ENCODE data around the gene UBXN11.

The UBXN11 gene, protein sequence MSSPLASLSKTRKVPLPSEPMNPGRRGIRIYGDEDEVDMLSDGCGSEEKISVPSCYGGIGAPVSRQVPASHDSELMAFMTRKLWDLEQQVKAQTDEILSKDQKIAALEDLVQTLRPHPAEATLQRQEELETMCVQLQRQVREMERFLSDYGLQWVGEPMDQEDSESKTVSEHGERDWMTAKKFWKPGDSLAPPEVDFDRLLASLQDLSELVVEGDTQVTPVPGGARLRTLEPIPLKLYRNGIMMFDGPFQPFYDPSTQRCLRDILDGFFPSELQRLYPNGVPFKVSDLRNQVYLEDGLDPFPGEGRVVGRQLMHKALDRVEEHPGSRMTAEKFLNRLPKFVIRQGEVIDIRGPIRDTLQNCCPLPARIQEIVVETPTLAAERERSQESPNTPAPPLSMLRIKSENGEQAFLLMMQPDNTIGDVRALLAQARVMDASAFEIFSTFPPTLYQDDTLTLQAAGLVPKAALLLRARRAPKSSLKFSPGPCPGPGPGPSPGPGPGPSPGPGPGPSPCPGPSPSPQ

DNA sequence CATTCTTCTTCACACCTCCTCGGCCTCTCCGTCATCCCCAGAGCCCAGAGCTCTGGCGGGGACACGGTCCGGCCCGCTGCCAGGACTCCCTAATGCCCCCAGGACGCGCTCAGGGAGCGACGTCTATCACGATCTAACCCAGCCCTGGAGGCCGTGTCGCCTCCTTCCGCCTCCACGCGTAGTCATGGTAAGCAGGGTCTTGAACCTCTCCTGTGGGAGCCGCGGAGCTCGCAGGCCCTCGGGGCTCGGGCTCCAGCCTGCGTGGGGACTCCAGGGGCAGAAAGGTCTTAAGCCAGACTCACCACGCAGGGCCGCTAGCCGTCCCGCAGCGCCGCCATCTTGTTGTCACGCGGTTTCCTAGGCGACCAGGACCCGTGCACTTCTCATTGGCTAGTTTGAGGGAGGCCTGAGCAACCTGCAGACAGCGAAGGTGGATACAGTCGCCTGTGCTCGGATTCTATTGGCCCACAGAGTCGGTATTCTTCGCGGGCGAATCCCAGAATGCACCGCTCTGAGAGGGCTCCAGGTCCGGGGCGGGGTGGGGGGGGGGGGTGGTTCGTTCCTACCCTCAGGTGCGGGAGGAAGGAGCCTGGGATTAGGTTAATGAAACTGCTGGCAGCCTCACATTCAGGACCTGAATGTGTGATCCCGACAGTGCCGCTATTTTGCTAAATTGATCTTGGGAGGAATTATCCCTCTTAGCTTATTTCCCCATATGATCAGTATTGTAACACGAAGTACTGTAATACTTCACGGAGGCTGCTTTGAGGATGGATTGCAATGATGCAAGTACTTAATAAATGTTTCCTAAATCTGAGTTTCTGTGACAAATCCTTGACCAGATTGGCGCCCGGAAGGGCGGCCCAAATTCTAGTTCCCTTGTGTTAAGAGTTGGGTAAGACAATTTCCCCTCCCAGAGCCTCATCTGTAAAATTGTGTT is at the start of gene UBXN11:
Gene UBXN11 (minus strand): TSS at position 347 of the 940 bp plus-strand sequence. CDS start 3,753 bp downstream, outside the sequence.
- DNase-seq, result peak; percentile 94

DNA sequence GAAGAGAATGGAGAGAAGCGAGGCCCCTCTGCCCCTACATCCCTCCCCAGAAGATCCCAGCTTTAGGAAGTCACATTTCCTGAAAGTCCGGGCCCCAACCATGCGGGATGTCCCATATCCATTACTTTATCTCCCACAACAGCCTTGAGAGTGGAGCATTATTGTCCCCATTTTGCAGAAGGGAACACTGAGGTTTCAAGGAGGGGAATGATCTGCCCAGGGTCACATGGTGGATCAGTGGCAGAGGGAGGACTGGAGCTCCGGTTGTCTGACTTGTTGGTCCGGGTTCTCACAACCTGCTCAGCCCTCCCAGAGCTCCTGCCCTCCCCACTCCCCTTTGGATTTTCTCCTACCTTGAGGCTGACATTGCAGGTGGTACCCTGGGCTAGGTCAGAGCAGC is 49.7 kb upstream of the UBXN11 start:
- no peak for DNase-seq

DNA sequence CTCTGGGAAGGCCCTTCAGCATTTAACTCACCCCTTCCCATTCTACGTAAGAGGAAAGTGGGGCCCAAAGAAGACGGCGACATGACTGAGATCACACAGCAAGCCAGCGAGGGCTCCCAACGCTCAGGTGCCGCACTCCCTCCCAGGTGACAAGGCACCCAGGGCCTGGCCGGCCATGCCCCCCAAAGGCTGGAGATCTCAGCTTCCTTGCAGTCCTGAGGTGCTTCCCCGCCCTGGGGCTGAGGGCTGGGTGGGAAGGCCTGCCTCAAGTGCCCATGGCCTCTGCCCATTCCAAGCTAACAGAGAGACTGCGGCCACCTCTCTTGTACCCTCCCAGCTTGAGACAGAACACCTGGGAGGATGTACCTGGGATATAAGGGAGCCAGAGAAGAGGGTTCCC is 48.5 kb upstream of the UBXN11 start:
- no peak for DNase-seq

DNA sequence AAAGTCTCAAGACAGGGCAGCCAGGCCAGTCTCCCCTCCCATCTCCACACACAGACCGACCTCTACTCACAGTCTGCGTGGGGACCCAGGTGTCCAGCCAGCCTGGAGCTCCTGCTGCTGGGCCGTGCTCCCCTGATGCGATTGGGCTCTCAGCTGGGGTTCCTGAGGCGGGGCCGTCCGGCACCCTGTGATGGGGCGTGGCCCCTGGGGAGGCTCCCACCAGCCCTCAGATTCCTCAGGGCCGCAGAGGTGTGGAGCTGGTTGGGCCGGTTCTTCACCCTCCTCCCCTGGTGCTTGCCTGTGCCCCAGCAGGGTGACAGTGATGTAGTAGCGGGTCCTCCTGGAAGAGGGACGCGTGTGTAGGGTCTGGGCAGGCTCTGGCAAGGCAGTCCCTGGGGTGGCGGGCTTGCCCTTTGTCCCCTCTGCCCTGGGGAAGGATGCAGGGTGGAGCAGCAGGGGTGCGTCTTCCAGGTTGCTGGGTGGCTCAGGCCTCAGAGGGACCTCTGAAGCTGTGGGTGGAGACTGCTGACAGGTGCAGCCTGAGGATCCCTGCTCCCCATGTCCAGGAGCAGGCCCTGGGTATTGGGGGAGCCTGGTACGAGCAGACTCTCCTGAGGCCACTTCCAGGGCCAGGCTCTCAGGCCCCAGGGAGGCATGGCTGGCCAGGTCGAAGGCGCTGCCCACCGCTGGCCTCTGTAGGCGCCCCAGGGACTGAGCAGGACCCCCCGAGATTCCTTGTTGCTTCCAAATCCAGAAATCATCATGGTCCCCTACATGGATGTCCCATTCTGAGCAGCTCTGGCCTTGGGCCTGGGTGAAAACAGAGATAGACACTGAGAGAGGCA is 47.8 kb upstream of the UBXN11 start, which contains the start of gene CRYBG2:
Gene CRYBG2 (minus strand): TSS at position 155 of the 845 bp plus-strand sequence. CDS start 7,473 bp downstream, outside the sequence.
- no peak for DNase-seq

DNA sequence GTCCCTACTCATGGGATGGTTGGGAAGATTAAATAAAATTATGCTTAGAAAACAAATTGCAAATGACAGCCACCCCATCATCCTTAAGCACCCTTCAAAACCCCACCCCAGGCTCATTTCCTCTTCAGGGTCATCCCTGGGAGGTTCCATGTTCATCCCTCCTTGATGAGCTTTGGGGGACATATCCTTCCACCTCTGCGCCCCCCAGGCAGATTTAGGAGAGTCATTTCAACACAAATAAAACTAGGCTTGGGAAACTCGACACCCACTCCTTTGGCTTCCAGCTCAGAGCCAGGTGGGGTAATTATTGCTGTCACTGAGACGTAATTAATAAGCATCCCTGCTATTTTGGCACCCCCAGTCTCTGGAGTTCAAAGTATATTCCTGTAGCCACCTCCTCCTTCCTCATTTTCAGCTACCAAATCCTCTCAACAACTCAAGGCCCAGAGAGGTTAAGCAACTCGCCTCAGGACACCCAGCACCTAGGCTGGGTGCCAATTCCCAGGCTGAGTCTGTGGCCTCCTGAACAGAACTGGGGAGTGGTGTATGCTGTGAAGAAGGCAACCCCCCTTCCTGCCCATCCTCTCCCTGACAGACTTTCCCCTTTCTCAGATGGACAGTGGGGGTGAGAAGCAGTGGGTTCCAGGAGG is 46.9 kb upstream of the UBXN11 start:
- no peak for DNase-seq

DNA sequence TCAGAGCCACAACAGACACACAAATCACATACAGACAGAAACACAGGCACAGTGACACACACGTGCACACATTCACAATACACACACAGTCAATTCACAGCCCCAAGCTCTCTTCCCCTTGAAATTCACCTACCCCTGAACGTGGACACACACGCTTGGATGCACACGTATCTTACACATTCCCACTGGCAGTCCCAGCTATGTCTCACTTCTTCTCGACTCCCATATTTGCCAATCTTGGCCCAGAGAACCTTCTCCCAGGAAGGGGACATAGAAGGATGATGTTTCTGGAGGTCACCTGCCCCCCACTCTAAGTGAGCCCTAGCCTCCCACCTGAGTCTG is 45.9 kb upstream of the UBXN11 start:
- DNase-seq, result no peak

DNA sequence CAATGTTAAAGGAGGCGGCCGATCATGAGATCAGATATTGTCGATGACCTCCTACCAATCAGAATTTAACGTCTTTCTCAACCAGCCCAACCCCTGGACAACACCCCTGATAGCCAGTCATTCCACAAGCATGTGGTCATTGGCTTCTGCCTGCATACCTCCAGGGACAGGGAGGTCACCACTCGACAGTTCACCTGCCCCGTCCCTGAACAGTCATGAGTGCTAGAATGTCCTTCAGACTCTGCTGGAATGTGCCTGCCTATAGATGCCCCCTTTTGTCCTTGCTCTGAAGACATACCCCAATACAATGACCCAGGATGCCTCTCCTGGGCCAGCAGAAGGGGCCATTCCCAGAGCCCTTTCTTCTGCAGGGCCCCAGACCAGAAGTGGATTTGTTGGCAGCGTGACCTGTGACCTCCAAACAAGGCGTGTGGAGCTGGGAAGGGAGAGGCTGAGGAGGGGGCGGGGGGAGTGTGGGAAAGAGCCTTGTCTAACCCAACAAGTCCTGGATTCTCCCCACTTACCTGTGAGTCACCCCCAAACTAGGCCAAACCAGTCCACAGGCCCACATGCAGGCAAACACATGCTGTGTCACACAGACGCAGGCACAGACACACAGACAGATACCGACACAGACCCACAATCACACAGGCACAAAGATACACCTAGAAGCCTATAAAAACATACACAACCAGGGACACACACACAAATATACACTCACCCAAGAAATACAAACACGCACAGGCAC is 45.3 kb upstream of the UBXN11 start:
- DNase-seq, result no peak

DNA sequence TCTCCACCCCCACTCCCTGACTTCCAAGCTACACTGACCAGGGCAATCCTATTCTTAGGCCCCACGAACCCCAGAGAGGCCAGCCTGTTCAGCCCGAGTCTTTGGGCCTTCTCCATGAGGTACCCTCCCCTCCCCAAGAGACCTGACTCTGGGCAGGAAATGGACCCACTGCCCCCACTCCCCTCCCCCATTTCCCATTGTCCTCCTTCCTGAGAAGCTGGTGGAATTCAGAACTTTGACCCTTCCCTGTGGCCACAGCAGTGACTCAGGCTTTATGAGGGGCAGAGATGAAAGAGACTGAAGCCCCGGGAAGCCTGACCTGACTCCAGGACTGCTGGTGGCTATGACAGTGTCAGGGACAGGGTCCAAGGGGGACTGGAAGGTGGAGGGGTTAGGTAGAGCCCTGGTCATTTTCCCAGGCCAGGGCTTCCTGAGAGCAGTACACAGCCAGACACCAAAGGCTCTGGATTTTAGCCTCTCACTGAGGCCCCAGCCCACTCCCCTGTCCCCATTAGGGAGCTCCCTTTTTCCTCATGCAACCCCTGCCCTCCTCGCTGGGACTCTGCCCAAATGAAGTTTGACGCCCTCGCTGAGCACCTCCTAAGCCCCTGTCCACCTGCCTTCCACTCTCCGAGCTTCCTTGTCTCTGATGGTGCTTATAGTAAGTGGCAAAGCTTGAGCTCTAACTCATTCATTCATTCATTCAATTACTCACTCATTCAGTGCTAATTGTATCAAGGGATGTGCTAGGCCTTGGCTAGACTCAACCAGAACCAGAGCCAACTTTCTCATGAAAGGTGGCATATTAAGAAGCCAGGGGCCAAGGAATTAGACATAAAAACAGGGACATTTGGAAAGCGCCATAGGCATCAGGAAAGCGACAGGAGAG is 44.5 kb upstream of the UBXN11 start:
- DNase-seq, result no peak

DNA sequence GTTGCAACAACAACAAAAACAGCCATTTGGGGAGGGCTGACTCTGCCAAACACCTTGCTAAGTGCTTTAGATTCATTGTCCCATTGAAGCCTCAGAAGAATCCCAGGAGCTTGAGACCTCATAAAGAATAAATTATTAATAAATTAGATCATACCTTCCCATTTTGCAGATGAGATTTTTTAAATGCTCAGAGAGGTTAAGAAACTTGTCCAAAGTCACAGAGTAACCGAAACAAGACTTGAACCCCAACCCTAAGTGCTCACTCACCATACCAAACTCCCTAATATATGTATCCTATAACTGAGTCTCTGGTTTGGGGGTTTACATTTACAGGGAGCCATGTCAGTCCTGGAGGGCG is 43.9 kb upstream of the UBXN11 start:
- no peak for DNase-seq

DNA sequence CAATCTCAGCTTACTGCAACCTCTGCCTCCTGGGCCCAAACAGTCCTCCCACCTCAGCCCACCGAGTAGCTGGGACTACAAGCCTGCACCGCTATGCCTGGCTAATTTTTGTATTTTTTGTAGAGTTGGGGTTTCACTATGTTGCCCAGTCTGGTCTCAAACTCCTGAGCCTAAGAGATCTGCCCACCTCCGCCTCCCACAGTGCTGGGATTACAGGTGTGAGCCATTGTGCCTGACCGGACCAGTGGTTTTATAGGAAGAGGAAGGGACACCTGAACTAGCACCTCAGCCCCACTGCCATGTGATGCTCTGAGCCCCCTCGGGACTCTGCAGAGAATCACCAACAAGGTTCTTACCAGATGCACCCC is 43.4 kb upstream of the UBXN11 start:
- no peak for DNase-seq

DNA sequence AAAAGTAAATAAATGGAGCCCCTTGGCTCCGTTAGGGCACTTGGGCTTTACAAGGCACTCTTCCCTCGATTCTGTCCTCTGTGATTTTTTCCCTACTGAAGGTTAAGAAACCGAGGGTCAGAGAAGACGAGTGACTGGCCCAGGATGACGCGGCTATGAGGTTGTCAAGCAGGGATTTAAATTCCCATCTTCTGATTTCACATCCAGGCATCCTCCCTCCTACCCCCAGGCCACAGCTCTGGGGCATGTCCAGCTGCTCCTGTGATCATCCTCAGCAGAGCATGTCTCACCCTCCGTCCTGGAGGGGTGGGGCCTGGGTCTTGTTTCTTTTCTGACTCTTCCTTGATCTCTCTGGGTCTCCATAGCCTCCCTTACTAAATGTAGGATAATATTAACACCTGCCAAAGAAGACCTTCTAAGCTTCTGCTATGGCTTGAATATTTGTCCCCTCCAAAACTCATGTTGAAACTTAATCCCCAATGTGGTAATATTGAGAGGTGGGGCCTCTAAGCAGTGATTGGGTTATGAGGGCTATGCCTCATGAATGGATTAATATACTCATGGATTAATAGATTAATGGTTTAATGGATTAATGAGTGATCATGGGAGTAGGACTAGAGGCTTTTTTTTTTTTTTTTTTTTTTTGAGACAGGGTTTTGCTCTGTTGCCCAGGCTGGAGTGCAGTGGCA is 42.9 kb upstream of the UBXN11 start:
- DNase-seq, result no peak

DNA sequence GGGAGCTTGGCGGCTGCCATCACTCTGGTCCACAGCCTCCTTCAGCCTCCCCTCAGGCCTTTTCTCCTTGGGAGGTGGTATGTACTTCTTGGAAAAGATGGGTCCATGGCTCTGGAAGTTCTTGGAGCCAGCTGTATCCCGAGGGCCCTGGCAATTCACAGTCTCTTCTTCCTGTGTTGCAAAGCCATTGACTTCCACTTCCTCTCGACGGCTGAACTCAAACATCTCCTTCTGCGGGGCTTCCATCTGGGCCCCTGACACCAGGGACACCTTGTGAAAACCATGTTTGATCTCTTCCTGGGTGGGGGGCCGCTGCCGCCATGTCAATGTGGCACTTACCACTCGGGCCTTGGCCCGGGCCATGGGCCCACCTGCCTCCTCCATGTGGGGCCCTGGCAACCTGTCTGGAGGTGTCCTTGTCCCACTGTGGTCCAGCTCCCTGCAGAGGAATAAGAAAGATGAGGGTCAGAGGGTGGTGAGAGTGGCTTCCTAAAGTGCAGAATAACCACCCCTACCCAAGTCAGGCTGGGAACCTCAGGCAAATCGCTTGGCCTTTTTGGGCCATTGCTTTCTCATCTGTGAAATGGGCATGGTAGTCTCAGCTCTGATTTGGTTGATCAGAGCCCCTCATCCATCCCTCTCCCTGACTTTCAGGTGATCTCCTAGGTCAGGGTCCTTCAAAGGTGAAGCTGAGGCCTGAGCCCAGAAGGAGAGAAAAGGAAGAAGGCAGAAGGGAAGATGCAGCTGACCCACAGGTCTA is 40.0 kb upstream of the UBXN11 start:
- DNase-seq, result no peak

DNA sequence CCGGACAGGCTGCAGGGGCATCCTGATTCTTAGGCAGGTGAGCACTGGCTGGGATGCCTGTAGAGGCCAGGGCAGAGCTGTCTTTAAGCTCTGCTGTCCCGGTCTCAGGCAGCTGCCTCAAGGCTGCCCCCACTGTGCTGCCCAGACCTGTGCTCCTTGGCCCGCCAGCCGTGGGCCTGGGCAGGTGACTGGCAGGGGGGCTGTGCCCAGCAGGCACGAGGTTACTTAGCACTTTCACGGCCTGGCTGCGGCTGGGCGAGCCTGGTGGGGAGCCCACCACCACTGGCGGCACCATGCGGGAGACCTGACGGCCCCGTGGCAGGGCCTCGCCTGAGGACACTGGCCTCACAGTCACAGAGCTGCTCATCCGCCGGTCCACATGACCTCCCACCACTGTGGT is 39.3 kb upstream of the UBXN11 start:
- DNase-seq, result no peak

DNA sequence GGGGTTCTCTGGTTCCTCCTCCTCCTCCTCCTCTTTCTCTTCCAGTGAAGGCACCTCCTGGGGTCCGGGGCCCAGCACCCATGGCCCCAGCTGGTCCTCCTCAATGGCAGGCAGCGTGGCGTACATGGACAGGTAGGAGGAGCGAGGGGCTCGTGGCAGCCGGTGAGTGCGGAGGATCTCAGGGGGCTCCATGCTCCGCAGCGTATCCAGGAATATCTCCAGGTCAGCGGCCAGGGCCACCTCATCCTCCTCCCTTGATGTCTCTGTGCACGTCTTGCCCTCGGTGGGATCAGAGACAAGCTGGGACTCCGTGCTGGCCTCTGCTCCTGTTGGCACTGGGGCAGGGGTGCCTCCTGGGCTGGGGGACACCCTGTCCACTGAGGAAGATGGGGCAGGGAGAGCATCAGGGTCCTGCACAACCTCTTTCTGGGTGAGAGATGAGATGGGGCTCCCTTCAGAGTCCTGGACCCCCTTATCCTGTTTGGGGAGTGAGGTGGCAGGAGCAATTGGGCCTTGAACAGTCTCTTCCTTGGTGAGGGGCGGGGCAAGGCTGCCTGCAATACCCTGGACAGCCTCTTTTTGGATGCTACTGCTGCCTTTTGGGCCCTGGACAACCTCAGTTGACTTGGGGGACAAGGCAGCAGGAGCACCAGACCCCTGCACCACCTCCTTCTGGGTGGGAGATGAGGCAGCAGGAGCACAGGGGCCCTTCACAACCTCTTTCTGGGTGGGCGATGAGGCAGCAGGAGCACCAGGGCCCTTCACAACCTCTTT is 37.9 kb upstream of the UBXN11 start:
- DNase-seq, result no peak

DNA sequence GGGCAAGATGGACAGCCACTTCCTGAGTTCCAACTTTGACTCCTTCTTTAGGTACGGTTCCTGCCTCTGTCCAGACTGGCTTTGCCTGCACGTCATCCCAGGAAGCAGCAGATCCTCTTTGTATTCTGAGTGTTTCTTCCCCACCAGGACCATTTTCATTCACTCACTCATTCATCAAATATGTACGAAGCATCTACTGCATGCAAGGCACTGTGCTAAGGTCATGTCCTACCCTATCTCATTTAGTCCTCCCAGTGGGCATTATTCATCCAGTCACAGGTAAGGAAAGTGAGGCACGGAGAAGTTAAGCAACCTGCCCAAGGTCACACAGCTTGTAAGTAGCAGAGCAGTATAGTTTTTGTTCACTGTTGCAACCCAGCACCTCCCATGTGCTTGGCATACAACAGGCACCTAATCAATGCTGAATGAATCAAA is 33.6 kb upstream of the UBXN11 start:
- DNase-seq, result no peak

DNA sequence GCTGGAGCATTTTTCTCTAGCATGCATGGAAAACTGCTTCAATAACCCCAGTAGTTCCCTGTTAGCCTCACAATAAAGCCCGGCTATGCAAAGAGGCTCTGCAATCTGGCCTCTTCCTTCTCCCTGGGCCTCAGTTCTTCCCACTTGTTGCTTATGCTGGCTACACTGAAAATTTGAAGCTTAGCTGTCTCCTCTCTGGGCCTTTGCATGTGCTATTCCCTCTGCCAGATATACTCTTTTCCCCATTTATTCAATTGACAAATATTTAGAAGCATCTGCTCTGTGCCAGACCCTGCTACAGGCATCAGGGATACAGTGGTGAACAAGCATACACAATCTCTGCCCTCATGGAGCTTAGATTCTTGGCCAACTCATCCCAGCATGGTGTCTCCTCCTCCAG is 32.2 kb upstream of the UBXN11 start:
- no peak for DNase-seq

DNA sequence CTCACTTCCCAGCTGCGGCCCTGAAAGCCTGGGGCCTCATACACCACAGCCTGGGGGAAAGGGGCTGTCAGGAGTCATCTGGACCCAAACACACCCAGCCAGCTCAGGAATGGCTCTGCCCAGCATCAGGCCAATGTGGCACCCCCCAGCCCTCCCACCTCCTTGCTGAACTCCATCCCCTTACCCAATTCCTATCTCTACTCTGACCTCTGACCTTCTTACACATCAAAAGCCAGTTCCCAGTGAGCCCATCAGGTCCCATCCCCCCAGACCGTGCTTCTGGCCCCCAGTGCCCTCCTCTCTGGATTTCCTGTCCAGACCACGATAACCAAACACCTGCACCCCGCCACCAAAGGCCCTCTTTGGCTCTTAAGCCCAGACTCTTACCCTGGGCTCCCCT is 31.2 kb upstream of the UBXN11 start:
- no peak for DNase-seq

DNA sequence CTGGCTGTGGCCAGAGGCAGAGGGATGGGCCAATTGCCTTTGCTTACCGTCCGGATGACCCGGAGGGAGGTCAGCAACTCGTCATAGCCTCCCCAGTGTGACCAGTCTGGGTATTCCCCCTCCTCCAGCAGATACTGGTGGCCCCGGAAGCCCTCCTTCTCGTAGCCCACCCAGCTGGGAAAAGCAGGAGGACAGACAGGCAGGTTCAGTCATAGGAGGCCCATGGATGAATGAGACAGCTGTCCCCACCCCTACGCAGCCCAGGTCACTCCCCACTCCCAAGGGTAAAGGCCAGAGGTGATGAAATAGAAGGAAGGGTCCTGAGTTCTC is 30.7 kb upstream of the UBXN11 start:
- DNase-seq, result no peak

Data from activated naive CD4-positive, alpha-beta T cell treated with Interleukin-2 at 50 U/mL for 16 hours (primary cell).